RWPE2 (cell line): ENCODE measurements around the gene CMSS1.

Experiments
- ATAC-seq: fragments of 200-7000 bp; cut with Tn5 transposase; 3 replicates; pipeline ENCODE4 v1.9.1; 2021; ENCODE audit warnings: low read depth
- DNase-seq: peaks from one replicate; pipeline ENCODE4 v3.0.0-alpha.2; 2020; ENCODE audit warnings: low spot score
- H3K27ac ChIP-seq: fragments of 450-650 bp; 2 replicates; pipeline ENCODE4 v1.5.1; 2017; ENCODE audit warnings: mild to moderate bottlenecking; ENCODE audit not compliant: poor library complexity, severe bottlenecking
- H3K27me3 ChIP-seq: fragments of 250-450 bp; sonication (Bioruptor Pico); 2 replicates; pipeline ENCODE4 v1.5.1; 2021; ENCODE audit warnings: mild to moderate bottlenecking, moderate library complexity; ENCODE audit not compliant: insufficient read depth, poor library complexity, severe bottlenecking
- H3K36me3 ChIP-seq: fragments of 250-450 bp; sonication (Bioruptor Pico); 2 replicates; pipeline ENCODE4 v1.5.1; 2020; ENCODE audit warnings: low read depth, mild to moderate bottlenecking, moderate library complexity
- H3K4me1 ChIP-seq: fragments of 250-450 bp; sonication (Bioruptor Pico); 2 replicates; pipeline ENCODE4 v1.5.1; 2021; ENCODE audit warnings: mild to moderate bottlenecking, moderate library complexity; ENCODE audit not compliant: insufficient read depth, poor library complexity, severe bottlenecking
- H3K4me3 ChIP-seq: fragments of 250-450 bp; sonication (Bioruptor Pico); 2 replicates; pipeline ENCODE4 v1.5.1; 2021; ENCODE audit warnings: mild to moderate bottlenecking, moderate library complexity; ENCODE audit not compliant: severe bottlenecking
- H3K9me3 ChIP-seq: fragments of 250-450 bp; sonication (Bioruptor Pico); 2 replicates; pipeline ENCODE4 v1.5.1; 2021; ENCODE audit warnings: mild to moderate bottlenecking, moderate library complexity; ENCODE audit not compliant: severe bottlenecking
- CTCF ChIP-seq: fragments of 450-650 bp; IDR thresholded peaks from one replicate; pipeline ENCODE4 v1.5.1; 2017; ENCODE audit warnings: mild to moderate bottlenecking, moderate library complexity; ENCODE audit not compliant: poor library complexity, severe bottlenecking

CMSS1 gene

GRCh38 chr3:100114413-100115030 is 296.9 kb downstream of the CMSS1 start, which contains the start of gene FILIP1L:
Gene FILIP1L, minus strand, starts transcription at chr3:100114501.
- no peak for ATAC-seq

GRCh38 chr3:100117093-100117492 is 299.4 kb downstream of the CMSS1 start:
- ATAC-seq, result no peak
- H3K4me1 ChIP-seq, result no peaks in the 10 kb centered on the region
- TF ChIP-seq CTCF, result no peak
- H3K9me3 ChIP-seq, result no peaks in the 10 kb centered on the region
- H3K36me3 ChIP-seq, result no peaks in the 10 kb centered on the region
- no peak overlapping the region for H3K27ac ChIP-seq
- H3K27me3 ChIP-seq, result no peaks in the 10 kb centered on the region
- no peak for DNase-seq
- no peak overlapping the region for H3K4me3 ChIP-seq

More at GRCh38 chr3:100114413-100115030, 296.9 kb downstream of the CMSS1 start, which contains the start of gene FILIP1L:
- no peak within 1 kb of the TSS for H3K4me3 ChIP-seq
- H3K4me1 ChIP-seq, result no peaks in the 10 kb centered on the region
- H3K27me3 ChIP-seq, result no peaks in the 10 kb centered on the region
- no peaks in the 10 kb centered on the region for H3K9me3 ChIP-seq
- TF ChIP-seq CTCF, result no peak
- DNase-seq, result no peak
- H3K36me3 ChIP-seq, result no peaks in the 10 kb centered on the region
- H3K27ac ChIP-seq, result no peak within 1 kb of the TSS

GRCh38 chr3:100120012-100120411 is 302.4 kb downstream of the CMSS1 start:
- DNase-seq, result no peak
- H3K4me1 ChIP-seq, result no peaks in the 10 kb centered on the region
- no peak overlapping the region for H3K27ac ChIP-seq
- H3K36me3 ChIP-seq, result no peaks in the 10 kb centered on the region
- no peak overlapping the region for H3K4me3 ChIP-seq
- no peaks in the 10 kb centered on the region for H3K27me3 ChIP-seq
- TF ChIP-seq CTCF, result no peak
- no peak for ATAC-seq
- no peaks in the 10 kb centered on the region for H3K9me3 ChIP-seq

- H3K4me1 ChIP-seq, result no peaks in the 10 kb centered on the region
- no peak overlapping the region for H3K27ac ChIP-seq
- no peak for TF ChIP-seq CTCF
- H3K36me3 ChIP-seq, result no peaks in the 10 kb centered on the region
- no peak for ATAC-seq
- H3K27me3 ChIP-seq, result no peaks in the 10 kb centered on the region
- no peaks in the 10 kb centered on the region for H3K9me3 ChIP-seq
- no peak overlapping the region for H3K4me3 ChIP-seq
- no peak for DNase-seq
Observed at GRCh38 chr3:100120693-100121092, 303.0 kb downstream of the CMSS1 start.

- no peak overlapping the region for H3K27ac ChIP-seq
- ATAC-seq (no peak), DNase-seq (no peak)
- H3K27me3 ChIP-seq, result no peaks in the 10 kb centered on the region
- TF ChIP-seq CTCF, result no peak
- H3K9me3 ChIP-seq, result no peaks in the 10 kb centered on the region
- H3K4me1 ChIP-seq, result no peaks in the 10 kb centered on the region
- no peak overlapping the region for H3K4me3 ChIP-seq
- H3K36me3 ChIP-seq, result no peaks in the 10 kb centered on the region
Observed at GRCh38 chr3:100122321-100122720, 304.7 kb downstream of the CMSS1 start.
